Measurements from ENCODE around the gene TMEM31. TPM values are rescaled to one million over a fixed set of nuclear protein-coding genes. Genes with fewer than 3 reads are reported as not detected.

Gene TMEM31
- total and polyA plus RNA-seq, 9 of the 15 experiments (the other 6 are each of a cell fraction or from before 2014, with no cell fraction given): 0.18 TPM; not detected in 8

DNA sequence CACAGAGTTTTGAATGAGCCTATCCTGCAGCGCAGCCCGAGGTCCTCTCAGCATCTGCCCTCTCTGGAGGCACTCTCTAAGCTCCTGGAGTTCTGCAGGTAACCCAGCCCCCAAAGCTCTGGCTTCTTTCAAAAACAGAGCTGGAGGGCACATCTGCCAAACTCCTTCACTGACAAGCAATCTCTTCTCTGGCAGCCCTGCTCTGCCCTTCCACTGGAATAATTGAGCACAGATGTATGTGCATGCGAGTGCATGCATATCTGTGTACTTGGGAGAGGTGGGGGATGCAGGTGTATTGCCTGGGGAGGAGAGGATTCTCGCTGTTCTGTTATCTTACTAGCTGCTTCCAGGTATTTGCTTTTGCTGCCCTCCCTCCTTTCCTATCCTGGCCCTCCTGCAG lies 43.7 kb downstream of the TMEM31 start:
- H3K36me3 ChIP-seq (ENCODE audit: control insufficient read depth, insufficient read depth, low read length): no peaks in the 10 kb centered on the region
- BruUV-seq (replicated peaks): no TSS peak
- H3K27me3 ChIP-seq (ENCODE audit: control insufficient read depth in 2 of 2, insufficient read depth in 2 of 2, low read length in 2 of 2): no peaks in the 10 kb centered on the region; a peak in 2 of 5 replicates
- no peaks in the 10 kb centered on the region for H4K20me1 ChIP-seq (replicated peaks; ENCODE audit: control insufficient read depth, insufficient read depth, low read length)
- DNase-seq (ENCODE audit: extremely low read depth in 1 of 4, low spot score in 3 of 4) (no peak), ATAC-seq (no peak), FAIRE-seq (no peak)
- H3K4me3 ChIP-seq: no peak overlapping the region
- WGBS (ENCODE audit: insufficient coverage, low coverage, missing lambda C conversion rate): 0% methylated on average over 3 of the region's 4 CpGs
- CTCF ChIA-PET (ENCODE audit: low intra/inter-chr PET ratio): no interaction called here
- in situ Hi-C loops (cut with MboI) (no loop called here), intact Hi-C loops (cut with micrococcal nuclease) (no loop called here)
- TF ChIP-seq TAF15 (IDR thresholded peaks at IDR 0.05; ENCODE audit: low read depth, low read length) (no peak), CREM (IDR thresholded peaks at IDR 0.05; ENCODE audit: low read depth) (no peak), DMBX1 (CRISPR knock-in tag; IDR thresholded peaks at IDR 0.05; ENCODE audit: borderline replicate concordance) (no peak), TCF7L2 (IDR thresholded peaks at IDR 0.05; ENCODE audit: low read depth, low read length) (no peak), DNMT1 (IDR thresholded peaks at IDR 0.05) (no peak), MAZ (CRISPR knock-in tag; conservative IDR thresholded peaks at IDR 0.05 in 1 of 2, IDR thresholded peaks at IDR 0.05 in 1 of 2) (no peak), NFATC3 (IDR thresholded peaks at IDR 0.05) (no peak), ILF3 (IDR thresholded peaks at IDR 0.05; ENCODE audit: borderline replicate concordance) (no peak), GATAD2A (IDR thresholded peaks at IDR 0.05) (no peak), SUPT5H (IDR thresholded peaks at IDR 0.05) (no peak), HDAC6 (IDR thresholded peaks at IDR 0.05; ENCODE audit: low read depth, low read length) (no peak), CBX5 (IDR thresholded peaks at IDR 0.05; ENCODE audit: borderline replicate concordance, low read depth) (no peak), CBFA2T2 (conservative IDR thresholded peaks at IDR 0.05) (no peak)
- TF ChIP-seq, protein P1, sequence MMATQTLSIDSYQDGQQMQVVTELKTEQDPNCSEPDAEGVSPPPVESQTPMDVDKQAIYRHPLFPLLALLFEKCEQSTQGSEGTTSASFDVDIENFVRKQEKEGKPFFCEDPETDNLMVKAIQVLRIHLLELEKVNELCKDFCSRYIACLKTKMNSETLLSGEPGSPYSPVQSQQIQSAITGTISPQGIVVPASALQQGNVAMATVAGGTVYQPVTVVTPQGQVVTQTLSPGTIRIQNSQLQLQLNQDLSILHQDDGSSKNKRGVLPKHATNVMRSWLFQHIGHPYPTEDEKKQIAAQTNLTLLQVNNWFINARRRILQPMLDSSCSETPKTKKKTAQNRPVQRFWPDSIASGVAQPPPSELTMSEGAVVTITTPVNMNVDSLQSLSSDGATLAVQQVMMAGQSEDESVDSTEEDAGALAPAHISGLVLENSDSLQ (IDR thresholded peaks at IDR 0.05): no peak
- TF ChIP-seq, protein P2, sequence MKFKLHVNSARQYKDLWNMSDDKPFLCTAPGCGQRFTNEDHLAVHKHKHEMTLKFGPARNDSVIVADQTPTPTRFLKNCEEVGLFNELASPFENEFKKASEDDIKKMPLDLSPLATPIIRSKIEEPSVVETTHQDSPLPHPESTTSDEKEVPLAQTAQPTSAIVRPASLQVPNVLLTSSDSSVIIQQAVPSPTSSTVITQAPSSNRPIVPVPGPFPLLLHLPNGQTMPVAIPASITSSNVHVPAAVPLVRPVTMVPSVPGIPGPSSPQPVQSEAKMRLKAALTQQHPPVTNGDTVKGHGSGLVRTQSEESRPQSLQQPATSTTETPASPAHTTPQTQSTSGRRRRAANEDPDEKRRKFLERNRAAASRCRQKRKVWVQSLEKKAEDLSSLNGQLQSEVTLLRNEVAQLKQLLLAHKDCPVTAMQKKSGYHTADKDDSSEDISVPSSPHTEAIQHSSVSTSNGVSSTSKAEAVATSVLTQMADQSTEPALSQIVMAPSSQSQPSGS (CRISPR knock-in tag; IDR thresholded peaks at IDR 0.05): no peak
- TF ChIP-seq, protein P3, sequence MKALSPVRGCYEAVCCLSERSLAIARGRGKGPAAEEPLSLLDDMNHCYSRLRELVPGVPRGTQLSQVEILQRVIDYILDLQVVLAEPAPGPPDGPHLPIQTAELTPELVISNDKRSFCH (CRISPR knock-in tag; IDR thresholded peaks at IDR 0.05): no peak
- TF ChIP-seq, protein P3 (tag; IDR thresholded peaks at IDR 0.05): no peak
- TF ChIP-seq, protein P4, sequence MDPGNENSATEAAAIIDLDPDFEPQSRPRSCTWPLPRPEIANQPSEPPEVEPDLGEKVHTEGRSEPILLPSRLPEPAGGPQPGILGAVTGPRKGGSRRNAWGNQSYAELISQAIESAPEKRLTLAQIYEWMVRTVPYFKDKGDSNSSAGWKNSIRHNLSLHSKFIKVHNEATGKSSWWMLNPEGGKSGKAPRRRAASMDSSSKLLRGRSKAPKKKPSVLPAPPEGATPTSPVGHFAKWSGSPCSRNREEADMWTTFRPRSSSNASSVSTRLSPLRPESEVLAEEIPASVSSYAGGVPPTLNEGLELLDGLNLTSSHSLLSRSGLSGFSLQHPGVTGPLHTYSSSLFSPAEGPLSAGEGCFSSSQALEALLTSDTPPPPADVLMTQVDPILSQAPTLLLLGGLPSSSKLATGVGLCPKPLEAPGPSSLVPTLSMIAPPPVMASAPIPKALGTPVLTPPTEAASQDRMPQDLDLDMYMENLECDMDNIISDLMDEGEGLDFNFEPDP (CRISPR knock-in tag; IDR thresholded peaks at IDR 0.05): no peak
- no peaks in the 10 kb centered on the region for H3K9me1 ChIP-seq (ENCODE audit: control insufficient read depth, insufficient read depth, low read length)
- no peaks in the 10 kb centered on the region for H3K79me2 ChIP-seq (ENCODE audit: control insufficient read depth, insufficient read depth, low read length)
- H2AFZ ChIP-seq (ENCODE audit: low read depth, low read length): no peak overlapping the region
- POLR2A ChIA-PET: no interaction called here
- H3K4me1 ChIP-seq (replicated peaks in 1 of 2; ENCODE audit: control insufficient read depth in 2 of 2, insufficient read depth in 2 of 2, low read length in 2 of 2): no peaks in the 10 kb centered on the region
- H3K9ac ChIP-seq (ENCODE audit: insufficient read depth in 1 of 2, low read depth in 2 of 2, low read length in 2 of 2): no peak overlapping the region
- no peak overlapping the region for H3K27ac ChIP-seq (ENCODE audit: extremely low read depth, low read depth, low read length)
- H3K9me3 ChIP-seq (replicated peaks; ENCODE audit: control insufficient read depth, insufficient read depth, low read depth, low read length): no peaks in the 10 kb centered on the region
- no peak overlapping the region for H3K4me2 ChIP-seq (ENCODE audit: insufficient read depth, low read length)

Data from K562 (cell line).